PC-3 (cell line): Measurements from ENCODE around the gene ADCYAP1R1.

Experiments used
- EZH2 ChIP-seq: fragments of 300-600 bp; sonication (generic); IDR thresholded peaks from one replicate; pipeline ENCODE4 v1.6.1; 2017; ENCODE audit warnings: antibody characterized with exemption, mild to moderate bottlenecking, low read length; ENCODE audit not compliant: unreplicated experiment
- EZH2phosphoT487 ChIP-seq: fragments of 300-600 bp; sonication (generic); IDR thresholded peaks from 2 replicates; pipeline ENCODE4 v1.6.1; 2018; ENCODE audit warnings: mild to moderate bottlenecking, antibody characterized with exemption, low read length, borderline replicate concordance
- TF ChIP-seq, protein P1 (sequence below): fragments of 300-600 bp; sonication (generic); conservative IDR thresholded peaks from 2 replicates; pipeline ENCODE4 v1.5.1; 2017; ENCODE audit warnings: antibody characterized with exemption, low read depth, mild to moderate bottlenecking, low read length

DNA sequence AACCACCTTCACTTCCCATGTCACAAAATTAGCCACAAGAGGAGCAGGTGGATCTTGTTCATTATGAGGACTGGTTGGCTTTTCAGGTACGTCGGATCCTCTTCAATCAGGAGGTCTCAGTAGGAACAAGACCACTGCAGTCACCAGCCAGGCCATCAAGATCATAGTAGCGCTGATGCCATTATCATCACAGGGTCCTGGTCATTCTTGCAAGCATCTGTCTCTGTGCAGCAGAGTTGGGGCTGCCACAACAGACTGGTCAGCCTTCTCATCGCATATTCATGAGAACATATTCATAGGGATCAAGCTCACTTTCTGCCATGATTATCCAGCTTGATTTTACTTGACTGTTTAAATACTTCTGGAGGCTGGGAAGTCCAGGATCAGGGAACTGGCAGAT lies 67.1 kb downstream of the ADCYAP1R1 start:
- TF ChIP-seq EZH2 (no peak), EZH2phosphoT487 (no peak)
- TF ChIP-seq, protein P1, sequence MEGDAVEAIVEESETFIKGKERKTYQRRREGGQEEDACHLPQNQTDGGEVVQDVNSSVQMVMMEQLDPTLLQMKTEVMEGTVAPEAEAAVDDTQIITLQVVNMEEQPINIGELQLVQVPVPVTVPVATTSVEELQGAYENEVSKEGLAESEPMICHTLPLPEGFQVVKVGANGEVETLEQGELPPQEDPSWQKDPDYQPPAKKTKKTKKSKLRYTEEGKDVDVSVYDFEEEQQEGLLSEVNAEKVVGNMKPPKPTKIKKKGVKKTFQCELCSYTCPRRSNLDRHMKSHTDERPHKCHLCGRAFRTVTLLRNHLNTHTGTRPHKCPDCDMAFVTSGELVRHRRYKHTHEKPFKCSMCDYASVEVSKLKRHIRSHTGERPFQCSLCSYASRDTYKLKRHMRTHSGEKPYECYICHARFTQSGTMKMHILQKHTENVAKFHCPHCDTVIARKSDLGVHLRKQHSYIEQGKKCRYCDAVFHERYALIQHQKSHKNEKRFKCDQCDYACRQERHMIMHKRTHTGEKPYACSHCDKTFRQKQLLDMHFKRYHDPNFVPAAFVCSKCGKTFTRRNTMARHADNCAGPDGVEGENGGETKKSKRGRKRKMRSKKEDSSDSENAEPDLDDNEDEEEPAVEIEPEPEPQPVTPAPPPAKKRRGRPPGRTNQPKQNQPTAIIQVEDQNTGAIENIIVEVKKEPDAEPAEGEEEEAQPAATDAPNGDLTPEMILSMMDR = no peak
